ENCODE results near the gene CBX2.

- TF ChIP-seq KDM1A (IDR thresholded peaks at IDR 0.05; ENCODE audit: low read depth), result no peak
- TF ChIP-seq CTCF (IDR thresholded peaks at IDR 0.05), result no peak
- no peak for TF ChIP-seq RFX5 (IDR thresholded peaks at IDR 0.05)
- TF ChIP-seq EP300 (IDR thresholded peaks at IDR 0.05), result no peak
- no peak for TF ChIP-seq SREBF2 (IDR thresholded peaks at IDR 0.05)
- no peak for TF ChIP-seq MAX (IDR thresholded peaks at IDR 0.05)
- no peak for TF ChIP-seq REST (IDR thresholded peaks at IDR 0.05)
Observed at GRCh38 chr17:79822583-79823124, 44.7 kb downstream of the CBX2 start.
